K562 (cell line): ENCODE measurements around the gene CETN1. TPM values are rescaled to one million over a fixed set of nuclear protein-coding genes. Genes with fewer than 3 reads are reported as not detected.

Source experiments
- CC2D1A ChIP-seq: fragments of 450-650 bp; IDR thresholded peaks from 2 replicates; pipeline ENCODE4 v1.6.1; 2017; ENCODE audit warnings: mild to moderate bottlenecking
- HDAC3 ChIP-seq: fragments of 450-650 bp; IDR thresholded peaks from 2 replicates; pipeline ENCODE4 v1.6.1; 2018; ENCODE audit warnings: borderline replicate concordance, mild to moderate bottlenecking, moderate library complexity; ENCODE audit not compliant: partially characterized antibody
- IFI16 ChIP-seq: fragments of 250-450 bp; sonication (Bioruptor Pico); IDR thresholded peaks from 2 replicates; pipeline ENCODE4 v2.1.2; 2022; ENCODE audit warnings: mild to moderate bottlenecking, inconsistent platforms
- NONO ChIP-seq, 2 experiments: fragments of 200-400 bp in 1 of 2; fragments of 450-650 bp in 1 of 2; formaldehyde crosslinking in 1 of 2; IDR thresholded peaks; 2 replicates each; pipeline ENCODE4 v1.6.1; 2017; ENCODE audit warnings: low read depth in 2 of 2, mild to moderate bottlenecking in 2 of 2, moderate library complexity in 2 of 2, low read length in 1 of 2
- POLR2A ChIP-seq: fragments of 450-650 bp; conservative IDR thresholded peaks from 2 replicates; pipeline ENCODE4 v1.6.1; 2016
- SMAD4 ChIP-seq: fragments of 250-450 bp; sonication (Bioruptor Pico); conservative IDR thresholded peaks from 2 replicates; pipeline ENCODE4 v1.8.0; 2021; ENCODE audit warnings: inconsistent platforms, mild to moderate bottlenecking, moderate library complexity
- TEAD4 ChIP-seq, 2 experiments: sonication (generic) in 1 of 2; formaldehyde crosslinking in 1 of 2; IDR thresholded peaks; 2 replicates each; pipeline versions ENCODE4 v1.6.1 to v1.8.0; 2012 to 2022; ENCODE audit warnings: borderline replicate concordance in 1 of 2, inconsistent platforms in 1 of 2, low read length in 1 of 2, mild to moderate bottlenecking in 1 of 2, missing genetic modification reagents in 1 of 2
- ZNF23 ChIP-seq: fragments of 250-450 bp; sonication (Bioruptor Pico); IDR thresholded peaks from 2 replicates; pipeline ENCODE4 v1.4.0; 2020; ENCODE audit warnings: mild to moderate bottlenecking
- ZSCAN32 ChIP-seq: fragments of 450-650 bp; formaldehyde crosslinking; IDR thresholded peaks from 2 replicates; pipeline ENCODE4 v1.4.0; 2020; ENCODE audit warnings: mild to moderate bottlenecking, moderate library complexity
- polyA plus RNA-seq, 8 experiments: library from polyadenylated mRNA; depleted of rRNA in 4 of 8; stranded (reverse) in 5 of 8; unstranded in 3 of 8; fragments of >200 nt; fragmentation: Nextera tagmentation in 2 of 8; fragmentation: Illumina TruSeq in 1 of 8; extraction: Ambion mirVana in 2 of 8; extraction: Trizol in 1 of 8; gene quantifications; 2 replicates each; pipeline versions ENCODE4 v1.2.1 to v1.2.3, GENCODE V29; 2011 to 2014; ENCODE audit warnings: inconsistent platforms in 1 of 8, missing spikeins in 1 of 8
- total RNA-seq, 7 experiments: library from RNA; depleted of rRNA in 6 of 7; stranded (reverse); fragments of >200 nt in 6 of 7; fragmentation: Illumina TruSeq in 2 of 7; extraction: Trizol in 2 of 7; gene quantifications; 2 replicates each; pipeline versions ENCODE4 v1.2.1 to v1.2.3, GENCODE V29; 2011 to 2021; ENCODE audit warnings: low replicate concordance in 1 of 7
- TF ChIP-seq, protein P1 (sequence below): fragments of 450-650 bp; IDR thresholded peaks from 2 replicates; pipeline ENCODE4 v1.6.1; 2017; ENCODE audit warnings: antibody characterized with exemption, mild to moderate bottlenecking
- TF ChIP-seq, protein P2 (sequence below): fragments of 450-650 bp; formaldehyde crosslinking; IDR thresholded peaks from 2 replicates; pipeline ENCODE4 v1.4.0; 2020; ENCODE audit warnings: mild to moderate bottlenecking, moderate library complexity
- TF ChIP-seq, protein P3 (sequence below): fragments of 450-650 bp; formaldehyde crosslinking; IDR thresholded peaks from 2 replicates; pipeline ENCODE4 v1.4.0; 2022; ENCODE audit warnings: missing genetic modification characterization
- TF ChIP-seq, protein P4 (sequence below): sonication (generic); formaldehyde crosslinking; IDR thresholded peaks from 2 replicates; pipeline ENCODE4 v1.8.1; 2023; ENCODE audit warnings: mild to moderate bottlenecking, missing genetic modification reagents
- TF ChIP-seq, protein P5 (sequence below): fragments of 250-450 bp; sonication (Bioruptor Pico); IDR thresholded peaks from 2 replicates; pipeline ENCODE4 v1.5.0; 2021; ENCODE audit warnings: mild to moderate bottlenecking, moderate library complexity
- TF ChIP-seq, protein P6 (sequence below): fragments of 250-450 bp; sonication (Bioruptor Pico); IDR thresholded peaks from 2 replicates; pipeline ENCODE4 v1.9.0; 2021; ENCODE audit warnings: mild to moderate bottlenecking

Gene CETN1
- total and polyA plus RNA-seq, 9 of the 15 experiments (the other 6 are each of a cell fraction or from before 2014, with no cell fraction given): 0.07 to 0.34 (median 0.19) TPM; not detected in 3

DNA sequence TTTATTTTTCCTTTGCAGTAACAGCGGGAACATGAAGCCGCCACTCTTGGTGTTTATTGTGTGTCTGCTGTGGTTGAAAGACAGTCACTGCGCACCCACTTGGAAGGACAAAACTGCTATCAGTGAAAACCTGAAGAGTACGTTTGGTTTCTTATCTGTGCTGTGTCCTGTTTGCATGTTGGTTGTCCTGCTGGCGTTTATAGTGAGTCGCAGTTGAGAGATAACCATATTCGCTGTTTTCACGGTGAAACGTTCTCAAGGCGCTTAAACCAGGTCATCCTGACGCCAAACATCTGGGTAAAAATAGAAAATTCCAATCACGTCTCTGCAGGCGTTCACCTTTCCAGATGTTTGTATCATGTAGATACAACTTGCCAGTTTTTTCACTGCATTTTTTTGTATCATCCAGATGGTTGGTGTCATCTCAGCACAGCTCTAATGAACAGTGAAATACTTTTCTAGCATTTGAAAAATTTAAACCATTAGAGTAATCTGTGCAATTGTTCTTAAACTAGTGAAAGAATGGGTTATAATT lies 37.9 kb downstream of the CETN1 start (continued):
- TF ChIP-seq, protein P1, sequence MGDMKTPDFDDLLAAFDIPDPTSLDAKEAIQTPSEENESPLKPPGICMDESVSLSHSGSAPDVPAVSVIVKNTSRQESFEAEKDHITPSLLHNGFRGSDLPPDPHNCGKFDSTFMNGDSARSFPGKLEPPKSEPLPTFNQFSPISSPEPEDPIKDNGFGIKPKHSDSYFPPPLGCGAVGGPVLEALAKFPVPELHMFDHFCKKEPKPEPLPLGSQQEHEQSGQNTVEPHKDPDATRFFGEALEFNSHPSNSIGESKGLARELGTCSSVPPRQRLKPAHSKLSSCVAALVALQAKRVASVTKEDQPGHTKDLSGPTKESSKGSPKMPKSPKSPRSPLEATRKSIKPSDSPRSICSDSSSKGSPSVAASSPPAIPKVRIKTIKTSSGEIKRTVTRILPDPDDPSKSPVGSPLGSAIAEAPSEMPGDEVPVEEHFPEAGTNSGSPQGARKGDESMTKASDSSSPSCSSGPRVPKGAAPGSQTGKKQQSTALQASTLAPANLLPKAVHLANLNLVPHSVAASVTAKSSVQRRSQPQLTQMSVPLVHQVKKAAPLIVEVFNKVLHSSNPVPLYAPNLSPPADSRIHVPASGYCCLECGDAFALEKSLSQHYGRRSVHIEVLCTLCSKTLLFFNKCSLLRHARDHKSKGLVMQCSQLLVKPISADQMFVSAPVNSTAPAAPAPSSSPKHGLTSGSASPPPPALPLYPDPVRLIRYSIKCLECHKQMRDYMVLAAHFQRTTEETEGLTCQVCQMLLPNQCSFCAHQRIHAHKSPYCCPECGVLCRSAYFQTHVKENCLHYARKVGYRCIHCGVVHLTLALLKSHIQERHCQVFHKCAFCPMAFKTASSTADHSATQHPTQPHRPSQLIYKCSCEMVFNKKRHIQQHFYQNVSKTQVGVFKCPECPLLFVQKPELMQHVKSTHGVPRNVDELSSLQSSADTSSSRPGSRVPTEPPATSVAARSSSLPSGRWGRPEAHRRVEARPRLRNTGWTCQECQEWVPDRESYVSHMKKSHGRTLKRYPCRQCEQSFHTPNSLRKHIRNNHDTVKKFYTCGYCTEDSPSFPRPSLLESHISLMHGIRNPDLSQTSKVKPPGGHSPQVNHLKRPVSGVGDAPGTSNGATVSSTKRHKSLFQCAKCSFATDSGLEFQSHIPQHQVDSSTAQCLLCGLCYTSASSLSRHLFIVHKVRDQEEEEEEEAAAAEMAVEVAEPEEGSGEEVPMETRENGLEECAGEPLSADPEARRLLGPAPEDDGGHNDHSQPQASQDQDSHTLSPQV: 0 out of 2 replicates have a peak, but pooled peaks have one; percentile 45
- TF ChIP-seq, protein P2, sequence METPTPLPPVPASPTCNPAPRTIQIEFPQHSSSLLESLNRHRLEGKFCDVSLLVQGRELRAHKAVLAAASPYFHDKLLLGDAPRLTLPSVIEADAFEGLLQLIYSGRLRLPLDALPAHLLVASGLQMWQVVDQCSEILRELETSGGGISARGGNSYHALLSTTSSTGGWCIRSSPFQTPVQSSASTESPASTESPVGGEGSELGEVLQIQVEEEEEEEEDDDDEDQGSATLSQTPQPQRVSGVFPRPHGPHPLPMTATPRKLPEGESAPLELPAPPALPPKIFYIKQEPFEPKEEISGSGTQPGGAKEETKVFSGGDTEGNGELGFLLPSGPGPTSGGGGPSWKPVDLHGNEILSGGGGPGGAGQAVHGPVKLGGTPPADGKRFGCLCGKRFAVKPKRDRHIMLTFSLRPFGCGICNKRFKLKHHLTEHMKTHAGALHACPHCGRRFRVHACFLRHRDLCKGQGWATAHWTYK (CRISPR knock-in tag): no peak
- TF ChIP-seq CC2D1A (peak; percentile 98), ZNF23 (CRISPR knock-in tag) (no peak), SMAD4 (CRISPR knock-in tag) (peak; percentile 98), NONO (IDR thresholded peaks at IDR 0.05; ENCODE audit: low read depth in 2 of 2, low read length in 1 of 2) (peak in 1 of 2 experiments; percentile 55; a peak in 1 of 4 replicates), POLR2A (no peak), IFI16 (CRISPR knock-in tag) (no peak), TEAD4 (IDR thresholded peaks at IDR 0.05; ENCODE audit: low read length) (peak; percentile 100), TEAD4 (CRISPR knock-in tag; IDR thresholded peaks at IDR 0.05; ENCODE audit: borderline replicate concordance) (no peak), HDAC3 (peak; percentile 98), ZSCAN32 (CRISPR knock-in tag) (no peak)
- TF ChIP-seq, protein P3, sequence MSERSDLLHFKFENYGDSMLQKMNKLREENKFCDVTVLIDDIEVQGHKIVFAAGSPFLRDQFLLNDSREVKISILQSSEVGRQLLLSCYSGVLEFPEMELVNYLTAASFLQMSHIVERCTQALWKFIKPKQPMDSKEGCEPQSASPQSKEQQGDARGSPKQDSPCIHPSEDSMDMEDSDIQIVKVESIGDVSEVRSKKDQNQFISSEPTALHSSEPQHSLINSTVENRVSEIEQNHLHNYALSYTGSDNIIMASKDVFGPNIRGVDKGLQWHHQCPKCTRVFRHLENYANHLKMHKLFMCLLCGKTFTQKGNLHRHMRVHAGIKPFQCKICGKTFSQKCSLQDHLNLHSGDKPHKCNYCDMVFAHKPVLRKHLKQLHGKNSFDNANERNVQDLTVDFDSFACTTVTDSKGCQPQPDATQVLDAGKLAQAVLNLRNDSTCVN (CRISPR knock-in tag): no peak
- TF ChIP-seq, protein P4, sequence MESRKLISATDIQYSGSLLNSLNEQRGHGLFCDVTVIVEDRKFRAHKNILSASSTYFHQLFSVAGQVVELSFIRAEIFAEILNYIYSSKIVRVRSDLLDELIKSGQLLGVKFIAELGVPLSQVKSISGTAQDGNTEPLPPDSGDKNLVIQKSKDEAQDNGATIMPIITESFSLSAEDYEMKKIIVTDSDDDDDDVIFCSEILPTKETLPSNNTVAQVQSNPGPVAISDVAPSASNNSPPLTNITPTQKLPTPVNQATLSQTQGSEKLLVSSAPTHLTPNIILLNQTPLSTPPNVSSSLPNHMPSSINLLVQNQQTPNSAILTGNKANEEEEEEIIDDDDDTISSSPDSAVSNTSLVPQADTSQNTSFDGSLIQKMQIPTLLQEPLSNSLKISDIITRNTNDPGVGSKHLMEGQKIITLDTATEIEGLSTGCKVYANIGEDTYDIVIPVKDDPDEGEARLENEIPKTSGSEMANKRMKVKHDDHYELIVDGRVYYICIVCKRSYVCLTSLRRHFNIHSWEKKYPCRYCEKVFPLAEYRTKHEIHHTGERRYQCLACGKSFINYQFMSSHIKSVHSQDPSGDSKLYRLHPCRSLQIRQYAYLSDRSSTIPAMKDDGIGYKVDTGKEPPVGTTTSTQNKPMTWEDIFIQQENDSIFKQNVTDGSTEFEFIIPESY (CRISPR knock-in tag): no peak
- TF ChIP-seq, protein P5, sequence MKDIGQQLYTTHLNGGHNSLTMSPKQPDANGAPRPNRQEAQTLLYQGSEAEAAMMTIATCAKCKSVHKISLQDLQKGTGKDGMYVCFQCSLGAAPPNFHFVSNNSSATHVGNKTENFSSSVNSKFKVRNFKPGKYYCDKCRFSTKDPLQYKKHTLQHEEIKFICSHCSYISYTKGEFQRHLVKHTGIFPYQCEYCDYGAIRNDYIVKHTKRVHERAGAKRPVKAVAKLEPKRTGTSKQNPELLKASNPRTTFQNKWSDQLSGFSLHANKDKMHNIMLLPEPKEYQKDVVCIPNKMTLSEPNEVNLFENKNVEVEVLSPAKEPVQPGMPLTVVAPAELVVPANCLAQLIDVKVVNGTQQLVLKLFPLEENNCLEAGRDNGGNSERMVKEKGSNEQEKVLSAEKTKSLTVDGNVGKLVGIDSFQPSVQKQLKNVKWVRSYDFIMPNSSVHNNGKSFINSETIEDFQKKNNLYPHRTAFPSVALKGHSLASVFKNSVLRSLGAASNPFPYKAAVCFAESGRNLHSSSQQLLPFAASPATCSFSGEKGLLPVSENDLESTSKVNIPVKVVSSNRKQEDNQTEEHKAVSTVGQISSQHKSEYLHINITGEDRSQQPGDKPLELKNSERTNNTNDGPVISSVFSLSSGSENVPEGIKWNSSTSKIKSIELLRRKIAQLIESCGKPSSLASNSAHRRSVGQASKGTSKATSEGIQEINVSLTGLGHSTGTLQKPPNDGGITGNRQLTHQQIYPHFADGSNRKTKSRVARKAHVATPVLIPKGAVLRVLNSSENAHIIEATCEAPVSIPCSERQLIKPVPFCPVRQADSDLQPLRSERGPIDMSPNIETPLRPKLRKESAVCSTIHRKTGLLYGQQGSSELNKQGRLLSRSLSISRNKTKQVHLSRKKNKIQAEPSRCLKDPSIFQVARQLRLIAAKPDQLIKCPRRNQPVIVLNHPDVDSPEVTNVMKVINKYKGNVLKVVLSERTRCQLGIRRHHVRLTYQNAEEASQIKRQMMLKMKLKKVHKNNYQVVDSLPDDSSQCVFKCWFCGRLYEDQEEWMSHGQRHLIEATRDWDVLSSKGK (CRISPR knock-in tag): no peak
- TF ChIP-seq, protein P6, sequence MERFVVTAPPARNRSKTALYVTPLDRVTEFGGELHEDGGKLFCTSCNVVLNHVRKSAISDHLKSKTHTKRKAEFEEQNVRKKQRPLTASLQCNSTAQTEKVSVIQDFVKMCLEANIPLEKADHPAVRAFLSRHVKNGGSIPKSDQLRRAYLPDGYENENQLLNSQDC (CRISPR knock-in tag): no peak
